Raji (cell line): Measurements from ENCODE around the gene NCKIPSD.

Experiments
- POLR2A ChIP-seq: IDR thresholded peaks from 2 replicates; pipeline ENCODE4 v1.6.1; 2011; ENCODE audit warnings: low read depth, low read length, control low read depth; ENCODE audit not compliant: insufficient read depth

Gene NCKIPSD

GRCh38 chr3:48682786-48683185 lies 2.9 kb downstream of the NCKIPSD start:
- TF ChIP-seq POLR2A: no peak

DNA sequence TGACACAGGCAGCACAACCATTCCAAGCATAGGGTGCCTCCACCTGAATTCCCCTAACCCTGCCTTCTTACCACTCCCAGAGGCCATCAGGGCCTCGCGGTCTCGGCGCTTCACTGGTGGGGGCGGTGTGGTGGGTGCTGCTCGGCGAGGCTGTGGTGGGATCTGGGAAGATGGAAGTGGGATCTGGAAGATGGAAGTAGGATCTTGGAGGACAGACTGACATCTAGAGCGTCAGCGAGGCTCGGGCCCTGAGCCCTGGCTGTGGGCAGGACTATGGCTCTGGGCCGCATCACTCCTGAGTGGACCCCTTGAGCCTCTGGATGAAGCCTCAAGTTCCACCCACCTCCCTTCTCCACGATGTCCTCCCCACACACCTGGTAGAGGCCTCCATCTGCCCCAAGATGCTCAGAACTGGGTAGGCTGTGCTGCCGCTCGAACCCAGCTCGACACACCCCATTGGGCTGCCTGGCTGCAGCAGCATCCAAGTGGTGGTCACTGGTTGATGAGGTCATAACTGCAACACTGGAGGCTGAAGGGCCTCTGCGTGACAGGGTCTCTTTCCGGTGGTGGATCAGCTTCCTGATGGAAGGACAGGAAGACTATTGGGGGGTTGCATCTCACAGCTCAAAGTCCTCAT lies 3.6 kb downstream of the NCKIPSD start:
- no peak for TF ChIP-seq POLR2A

DNA sequence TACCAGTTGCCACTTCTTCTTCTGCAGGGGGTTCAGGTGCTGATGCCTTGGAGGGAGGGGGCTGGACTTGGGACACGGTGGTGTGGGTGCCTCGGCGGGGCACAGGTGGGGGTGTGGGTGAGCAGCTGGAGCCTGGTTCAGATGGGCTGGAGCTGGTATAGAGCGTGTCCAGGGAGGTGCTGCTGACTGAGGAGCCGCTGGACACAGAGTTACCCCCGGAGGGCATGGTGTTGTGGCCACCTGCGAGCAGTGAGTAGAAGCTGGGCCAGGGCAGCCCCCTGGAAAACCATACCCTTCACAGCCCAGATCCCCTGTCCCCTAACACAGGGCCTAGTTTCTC lies 4.2 kb downstream of the NCKIPSD start:
- TF ChIP-seq POLR2A: no peak

GRCh38 chr3:48680811-48681540 lies 4.7 kb downstream of the NCKIPSD start:
- no peak for TF ChIP-seq POLR2A

DNA sequence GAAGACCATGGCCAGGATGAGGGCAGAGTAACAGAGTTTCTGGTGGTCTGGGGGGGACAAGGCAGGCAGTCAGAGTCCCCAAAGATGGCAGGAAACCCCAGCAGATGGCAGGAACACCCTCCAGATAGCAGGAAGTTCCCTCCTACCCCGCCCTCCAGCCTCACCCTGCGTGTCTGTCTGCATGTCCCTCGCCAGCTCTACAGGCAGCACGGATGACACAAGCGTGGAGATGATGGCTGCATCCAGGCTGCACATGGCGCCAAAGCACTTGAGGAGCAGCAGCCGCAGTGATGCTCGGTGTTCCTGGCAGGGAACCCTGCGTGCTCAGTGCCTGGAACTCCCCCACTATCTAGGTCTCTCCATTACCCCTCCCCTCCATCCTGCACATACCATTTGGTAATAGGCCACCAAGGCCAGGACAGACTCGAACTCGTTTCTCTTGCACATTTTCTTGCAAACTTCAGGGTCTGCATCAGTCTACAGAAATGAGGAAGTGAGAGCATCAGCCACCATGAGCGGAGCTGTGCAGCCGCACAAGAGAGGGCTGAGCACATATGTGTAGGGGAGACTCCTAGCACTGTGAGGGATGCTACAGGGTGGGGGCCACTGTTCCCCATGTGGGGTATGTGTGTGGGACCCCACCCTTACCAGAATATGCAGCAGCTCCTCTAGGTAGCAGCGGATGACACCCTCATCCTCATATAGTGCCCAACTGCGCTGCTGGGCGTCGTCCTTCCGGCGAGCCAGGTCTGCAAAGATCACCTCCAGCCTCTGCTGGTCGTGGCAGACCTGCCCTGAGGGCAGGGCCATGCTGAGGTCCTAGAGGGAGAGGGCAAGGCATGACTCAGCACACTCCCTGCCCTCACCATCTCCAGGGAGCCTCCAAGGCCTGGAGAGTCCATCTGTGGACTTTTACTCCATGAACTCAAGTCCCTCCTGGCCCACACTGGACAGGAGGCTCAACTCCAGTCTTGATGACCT lies 6.0 kb downstream of the NCKIPSD start:
- TF ChIP-seq POLR2A: no peak

DNA sequence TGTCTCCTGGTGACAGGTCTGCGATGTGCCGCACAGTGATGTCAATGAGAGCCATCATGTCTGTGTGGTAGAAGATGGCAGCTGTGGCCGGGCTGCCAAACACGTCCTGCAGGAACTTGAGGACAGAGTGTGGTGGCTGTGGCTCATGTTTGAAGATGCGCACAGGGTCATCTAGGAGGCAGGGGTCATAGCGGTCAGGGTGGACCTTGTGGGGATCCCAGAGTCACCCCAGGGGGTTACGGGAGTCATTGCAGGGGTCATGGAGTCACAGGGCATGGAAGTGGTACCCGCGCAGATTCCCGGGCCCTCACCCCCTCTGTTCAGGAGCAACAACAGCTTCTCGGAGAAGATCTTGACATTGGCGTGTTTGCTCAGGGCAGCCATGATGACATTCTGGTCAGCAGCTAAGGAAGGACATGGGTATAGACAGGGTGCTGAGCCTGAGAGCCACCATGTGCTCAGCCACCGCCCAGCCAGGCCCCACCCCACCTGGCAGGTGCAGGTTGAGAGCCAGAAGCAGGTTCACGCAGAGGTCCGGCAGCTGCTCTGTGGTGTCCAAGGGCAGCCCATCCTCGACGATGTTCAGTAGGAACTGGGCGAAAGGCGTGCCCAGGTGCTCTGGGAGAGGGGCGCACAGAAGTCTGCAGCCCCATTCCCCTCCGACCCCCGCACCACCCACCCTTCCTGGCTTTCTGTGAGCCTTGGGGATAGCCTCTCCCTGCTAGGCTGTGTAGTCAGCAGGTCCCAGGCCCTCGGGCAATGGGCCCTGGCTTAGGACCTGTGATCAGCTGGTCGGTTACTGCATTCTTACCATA lies 6.9 kb downstream of the NCKIPSD start:
- TF ChIP-seq POLR2A: no peak

- no peak for TF ChIP-seq POLR2A
These were observed 7.7 kb downstream of the NCKIPSD start for GRCh38 chr3:48678056-48678455.

DNA sequence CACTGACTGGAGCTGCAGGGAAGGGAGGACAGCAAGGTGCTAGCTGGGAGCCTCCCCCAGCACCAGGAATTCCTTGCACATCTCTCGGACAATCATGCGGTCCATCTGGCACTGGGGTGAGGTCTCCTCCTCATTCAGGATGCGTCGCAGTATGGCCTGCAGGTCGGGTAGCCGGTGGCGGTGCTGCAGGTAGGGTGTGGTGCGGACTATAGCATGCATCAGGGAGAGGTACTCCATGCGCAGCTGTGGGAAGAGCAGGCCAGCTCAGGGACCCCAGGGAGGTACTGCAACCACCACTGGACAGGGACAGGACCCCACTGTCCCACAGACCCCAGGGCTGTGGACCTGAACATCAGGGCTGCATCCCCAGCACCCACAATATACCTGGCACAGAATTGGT lies 11.2 kb downstream of the NCKIPSD start:
- no peak for TF ChIP-seq POLR2A

GRCh38 chr3:48672522-48672921 lies 13.2 kb downstream of the NCKIPSD start:
- no peak for TF ChIP-seq POLR2A

- TF ChIP-seq POLR2A: no peak
These were observed 20.8 kb downstream of the NCKIPSD start for GRCh38 chr3:48664929-48665328.

- no peak for TF ChIP-seq POLR2A
These were observed 21.4 kb downstream of the NCKIPSD start for GRCh38 chr3:48664313-48664644.

- peak; percentile 66; the same call in 1 of the 2 replicates for TF ChIP-seq POLR2A
These were observed 22.0 kb downstream of the NCKIPSD start for GRCh38 chr3:48663489-48664312.

DNA sequence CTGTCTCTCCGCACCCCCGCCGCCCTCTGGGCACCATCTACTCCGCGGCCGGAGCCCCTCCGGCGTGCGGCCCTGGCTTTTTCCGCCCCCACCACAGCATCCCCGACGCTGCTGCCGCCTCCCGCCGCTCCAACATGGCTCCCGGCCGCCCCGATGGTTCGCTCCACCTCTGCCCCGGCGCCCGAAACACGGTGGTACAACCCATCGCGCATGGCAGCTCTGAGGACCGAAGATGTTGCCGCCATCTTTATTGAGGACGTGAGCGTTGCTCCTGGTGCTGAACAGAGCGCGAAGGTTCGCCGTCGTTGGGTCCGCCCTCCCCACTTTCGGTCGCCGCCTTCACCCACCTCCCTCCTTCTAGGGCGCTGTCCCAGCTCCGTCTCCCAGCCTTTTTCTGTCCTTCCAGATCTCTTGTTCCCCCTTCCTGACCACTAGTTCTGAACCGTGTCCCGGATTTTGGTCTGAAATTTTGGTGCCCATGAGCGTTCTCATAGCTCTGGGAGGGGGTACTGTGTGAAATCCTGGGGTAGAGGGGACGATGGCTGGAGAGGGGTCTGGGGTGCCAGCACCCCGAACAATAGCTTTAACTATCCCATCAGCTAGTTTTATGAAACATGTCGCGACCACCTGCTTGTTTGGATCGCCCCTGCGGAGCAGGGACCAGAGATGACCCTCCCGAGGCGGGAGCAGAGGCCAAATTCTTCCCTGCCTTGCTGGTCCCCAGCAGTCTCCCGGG lies 22.8 kb downstream of the NCKIPSD start, which contains the start of gene CELSR3:
CELSR3 (minus strand) TSS at position 134 of the 736 bp plus-strand sequence. CDS start 252 bp downstream, outside the sequence.
- TF ChIP-seq POLR2A: peak; percentile 77

DNA sequence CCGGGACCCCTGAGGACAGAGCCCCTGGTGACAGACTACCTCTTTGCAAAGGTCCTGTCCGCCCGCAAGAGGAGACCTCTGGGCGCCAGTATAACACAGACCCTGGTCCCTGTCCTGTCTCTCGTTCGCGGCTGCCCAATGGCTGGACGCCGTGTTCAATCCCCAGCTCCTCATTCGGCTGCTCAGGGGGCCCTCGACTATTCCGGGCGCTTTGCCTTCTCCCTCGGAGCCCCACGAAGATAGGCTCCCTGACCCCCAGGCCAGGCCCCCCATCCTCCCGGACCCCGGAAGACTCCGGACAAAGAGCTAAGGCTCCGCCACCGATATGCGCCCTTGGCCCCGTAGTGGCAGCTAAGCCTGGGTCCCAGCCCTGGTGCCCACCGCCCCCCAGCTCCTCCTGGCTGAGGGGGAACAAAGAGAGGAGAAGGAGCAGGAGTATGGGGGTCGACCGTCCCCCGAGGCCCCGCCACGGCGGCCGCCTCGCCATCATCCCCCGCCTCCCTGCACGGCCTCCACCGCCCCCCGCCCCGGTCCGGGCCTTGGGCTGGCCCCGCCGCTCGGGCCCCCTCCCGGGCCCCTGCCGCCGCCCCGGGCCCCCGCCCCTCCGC lies 23.5 kb downstream of the NCKIPSD start:
- no peak for TF ChIP-seq POLR2A
